ENCODE results near the gene NTM.

GRCh38 chr11:131897956-131898355, 527.5 kb downstream of the NTM start:
- TF ChIP-seq CTCF (IDR thresholded peaks at IDR 0.05) (no peak), POLR2A (IDR thresholded peaks at IDR 0.05) (no peak)

Measured in Peyer's patch (tissue), 4 donors.